Coronary artery (tissue), 2 donors: ENCODE data around the gene SERPINE3.
A peak's percentile ranks its signal among the peaks of the same experiment; 100 is the strongest.

Experiments
- DNase-seq: peaks from one replicate; pipeline ENCODE4 v3.0.0-alpha.2; 2017; ENCODE audit warnings: low spot score
- H3K27ac ChIP-seq, 2 donors: fragments of 200-600 bp; sonication (generic); one replicate each; pipeline ENCODE4 v1.5.1; 2016 to 2019
- H3K4me3 ChIP-seq: fragments of 200-600 bp; sonication (generic); 2 replicates; pipeline ENCODE4 v1.5.1; 2016; ENCODE audit warnings: mild to moderate bottlenecking, moderate library complexity
- TF ChIP-seq, protein P1 (sequence below): fragments of 200-600 bp; sonication (generic); IDR thresholded peaks from one replicate; pipeline ENCODE4 v1.5.1; 2019; ENCODE audit warnings: antibody characterized with exemption

The SERPINE3 gene

DNA sequence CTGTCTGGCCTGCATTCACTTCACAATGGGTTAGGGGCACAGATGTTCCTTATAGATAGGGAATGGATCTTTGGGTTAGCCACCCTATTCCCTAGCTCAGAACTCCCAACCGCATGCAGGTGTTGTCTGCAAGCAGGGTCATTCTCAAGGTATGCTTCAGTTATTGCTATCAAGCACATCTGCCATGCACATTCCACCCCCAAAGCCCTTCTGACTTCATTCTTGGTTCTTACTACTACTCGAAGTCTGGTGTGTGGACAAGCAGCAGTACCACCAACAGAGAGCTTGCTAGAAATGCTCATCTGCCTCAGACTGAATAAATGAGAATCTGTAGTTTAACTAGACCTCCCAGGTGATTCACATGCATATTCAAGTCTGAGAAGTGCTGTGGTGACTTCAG lies 31.3 kb downstream of the SERPINE3 start:
- TF ChIP-seq, protein P1, sequence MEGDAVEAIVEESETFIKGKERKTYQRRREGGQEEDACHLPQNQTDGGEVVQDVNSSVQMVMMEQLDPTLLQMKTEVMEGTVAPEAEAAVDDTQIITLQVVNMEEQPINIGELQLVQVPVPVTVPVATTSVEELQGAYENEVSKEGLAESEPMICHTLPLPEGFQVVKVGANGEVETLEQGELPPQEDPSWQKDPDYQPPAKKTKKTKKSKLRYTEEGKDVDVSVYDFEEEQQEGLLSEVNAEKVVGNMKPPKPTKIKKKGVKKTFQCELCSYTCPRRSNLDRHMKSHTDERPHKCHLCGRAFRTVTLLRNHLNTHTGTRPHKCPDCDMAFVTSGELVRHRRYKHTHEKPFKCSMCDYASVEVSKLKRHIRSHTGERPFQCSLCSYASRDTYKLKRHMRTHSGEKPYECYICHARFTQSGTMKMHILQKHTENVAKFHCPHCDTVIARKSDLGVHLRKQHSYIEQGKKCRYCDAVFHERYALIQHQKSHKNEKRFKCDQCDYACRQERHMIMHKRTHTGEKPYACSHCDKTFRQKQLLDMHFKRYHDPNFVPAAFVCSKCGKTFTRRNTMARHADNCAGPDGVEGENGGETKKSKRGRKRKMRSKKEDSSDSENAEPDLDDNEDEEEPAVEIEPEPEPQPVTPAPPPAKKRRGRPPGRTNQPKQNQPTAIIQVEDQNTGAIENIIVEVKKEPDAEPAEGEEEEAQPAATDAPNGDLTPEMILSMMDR: no peak
- no peak overlapping the region for H3K4me3 ChIP-seq
- no peak overlapping the region for H3K27ac ChIP-seq
- DNase-seq: no peak

DNA sequence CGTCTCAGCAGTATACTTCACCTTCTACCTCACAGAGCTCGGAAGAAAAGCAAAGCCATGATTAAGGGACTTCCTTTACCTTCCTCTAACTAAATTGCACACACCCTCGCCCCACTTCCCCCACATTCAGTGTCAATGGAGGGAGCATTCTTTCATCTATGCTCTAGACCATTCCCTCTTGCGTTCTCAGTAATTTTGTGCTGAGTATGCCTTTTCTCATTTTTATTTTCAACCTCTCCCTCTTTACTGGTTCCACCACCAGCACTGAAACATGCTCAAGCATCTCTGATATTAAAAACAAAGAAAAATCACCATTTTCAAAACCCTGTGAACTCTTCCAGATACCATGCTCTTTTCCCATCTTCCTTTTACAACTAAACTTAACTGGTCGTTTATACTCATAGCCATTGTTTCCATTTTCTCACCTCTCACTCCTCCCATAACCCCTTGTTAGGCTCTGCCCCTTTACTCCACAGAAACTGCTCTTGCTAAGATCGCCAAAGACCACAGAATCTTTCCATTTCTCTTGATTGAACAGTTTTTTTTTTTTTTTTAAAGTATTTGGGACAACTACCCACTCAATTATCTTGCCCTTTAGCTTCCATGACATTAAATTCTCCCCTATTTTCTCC lies 32.4 kb downstream of the SERPINE3 start:
- Histone ChIP-seq H3K27ac (no peak overlapping the region), H3K4me3 (no peak overlapping the region)
- no peak for DNase-seq
- TF ChIP-seq, protein P1: no peak

DNA sequence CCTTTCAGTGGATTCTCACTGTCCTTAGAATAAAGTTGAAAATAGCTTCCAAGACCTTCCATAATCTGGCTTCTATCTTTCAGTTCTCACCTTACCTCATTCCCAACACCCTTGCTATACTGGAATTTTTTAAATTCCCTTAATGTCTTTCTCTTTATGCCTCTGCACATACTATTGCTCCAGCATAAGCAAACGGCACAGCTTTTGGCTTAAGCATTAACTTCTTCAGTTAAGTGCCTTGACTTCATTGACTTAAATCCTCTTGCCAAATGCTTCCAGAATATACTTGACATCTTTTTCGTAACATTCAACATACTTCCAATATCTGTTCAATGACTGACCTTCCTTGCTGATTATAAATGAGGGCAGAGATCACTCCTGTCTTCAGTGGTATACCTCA lies 34.0 kb downstream of the SERPINE3 start:
- TF ChIP-seq, protein P1: no peak
- DNase-seq: no peak
- Histone ChIP-seq H3K27ac (no peak overlapping the region), H3K4me3 (no peak overlapping the region)

DNA sequence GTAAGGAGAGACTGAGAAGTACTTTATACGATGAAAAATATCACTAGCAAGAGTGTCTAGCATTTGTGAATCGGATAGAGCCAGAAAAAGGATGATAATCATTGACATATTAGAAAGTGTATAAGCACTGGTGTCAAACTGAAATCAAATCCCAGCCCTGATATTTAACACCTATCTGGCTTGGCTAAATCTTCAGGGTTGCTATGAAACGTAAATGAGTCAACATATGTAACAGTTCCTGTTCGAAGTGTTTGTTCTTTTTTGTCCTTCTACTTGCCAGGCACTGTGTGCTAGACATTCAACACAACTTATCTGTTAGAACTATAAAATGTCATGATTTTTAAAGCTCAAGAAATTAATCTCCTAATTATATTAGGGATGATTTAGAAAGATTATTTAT lies 40.8 kb downstream of the SERPINE3 start:
- Histone ChIP-seq H3K27ac (no peak overlapping the region), H3K4me3 (no peak overlapping the region)
- TF ChIP-seq, protein P1: no peak
- no peak for DNase-seq

DNA sequence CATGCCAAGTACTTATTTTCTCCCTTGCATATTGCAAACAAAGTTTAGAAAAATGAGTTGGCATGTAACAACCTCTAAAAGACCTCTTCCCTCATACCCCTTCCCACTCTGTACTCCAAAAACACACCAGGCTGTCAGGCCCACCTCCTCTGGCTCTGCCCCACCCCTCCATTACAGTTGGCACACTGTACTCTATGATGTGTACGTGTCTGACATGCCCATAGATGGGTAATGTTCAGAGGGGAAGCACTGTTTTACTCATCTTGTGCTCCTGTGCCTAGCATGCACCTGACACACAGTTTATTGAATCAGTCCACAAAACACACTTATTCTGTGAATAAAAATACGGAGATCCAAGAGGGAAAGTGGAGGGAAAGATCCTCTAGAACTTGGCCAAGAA lies 45.6 kb downstream of the SERPINE3 start:
- no peak for DNase-seq
- no peak overlapping the region for H3K4me3 ChIP-seq
- H3K27ac ChIP-seq: no peak overlapping the region
- TF ChIP-seq, protein P1: no peak

DNA sequence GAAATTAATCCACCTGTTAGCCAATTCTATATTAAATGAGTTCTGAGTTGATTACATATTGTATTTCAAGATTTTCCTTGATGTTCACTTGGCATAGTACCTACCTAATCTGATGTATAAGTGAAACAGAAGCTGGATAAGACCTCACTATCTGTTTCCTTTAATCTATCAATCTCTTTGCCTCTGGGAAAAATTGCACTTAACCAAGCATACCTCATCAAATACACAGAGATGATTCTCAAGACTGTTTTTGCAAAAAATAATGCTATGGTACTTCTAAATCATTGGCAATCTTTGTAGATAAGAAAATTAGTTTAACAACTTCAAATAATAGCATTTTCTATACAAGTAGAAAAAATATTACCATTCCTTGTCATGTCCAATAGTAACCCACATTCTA lies 55.2 kb downstream of the SERPINE3 start:
- H3K27ac ChIP-seq: no peak overlapping the region
- TF ChIP-seq, protein P1: no peak
- H3K4me3 ChIP-seq: no peak overlapping the region
- no peak for DNase-seq

DNA sequence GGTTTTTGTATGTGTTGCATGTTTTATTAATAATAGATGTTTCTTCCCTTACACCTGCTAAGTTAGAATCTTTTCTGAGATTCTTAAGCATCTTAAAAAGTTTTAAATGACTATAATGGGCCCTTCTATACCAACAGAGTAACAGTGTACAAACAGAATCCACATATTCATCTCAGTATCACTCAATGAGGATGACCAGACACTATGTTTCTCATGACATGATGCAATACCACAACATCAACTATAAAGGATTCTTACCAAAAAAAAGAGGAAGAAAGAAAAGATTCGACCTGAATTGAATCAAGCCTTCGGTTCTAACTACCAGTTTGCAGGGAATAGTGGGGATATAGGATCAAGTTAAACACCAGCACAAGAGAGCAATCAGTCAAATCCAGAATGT lies 56.9 kb downstream of the SERPINE3 start:
- no peak overlapping the region for H3K4me3 ChIP-seq
- DNase-seq: no peak
- peak overlapping the region in 1 of 2 donors; percentile 41 for H3K27ac ChIP-seq
- TF ChIP-seq, protein P1: no peak
